GM19324 (cell line): ENCODE results near the gene GNAT3.

Experiments used
- ATAC-seq: cut with Tn5 transposase; IDR thresholded peaks from one replicate; pipeline ENCODE4 v1.9.1; 2021; ENCODE audit warnings: mild to moderate bottlenecking, moderate library complexity; ENCODE audit not compliant: unreplicated experiment, low FRiP score

Gene GNAT3

GRCh38 chr7:80511964-80512363, at the start of gene GNAT3:
Gene GNAT3, minus strand, starts transcription at chr7:80512064. Its CDS starts 138 bp downstream, at chr7:80511926.
- ATAC-seq, result no peak

- no peak for ATAC-seq
These were observed 46.3 kb upstream of the GNAT3 start for GRCh38 chr7:80558116-80558515.

GRCh38 chr7:80552031-80552694, 40.3 kb upstream of the GNAT3 start:
- no peak for ATAC-seq

- ATAC-seq, result no peak
These were observed 38.1 kb upstream of the GNAT3 start for GRCh38 chr7:80550005-80550404.

GRCh38 chr7:80548840-80549530, 37.1 kb upstream of the GNAT3 start:
- ATAC-seq, result no peak

- ATAC-seq, result no peak
These were observed 30.5 kb upstream of the GNAT3 start for GRCh38 chr7:80542398-80542797.

GRCh38 chr7:80540836-80541235, 29.0 kb upstream of the GNAT3 start:
- no peak for ATAC-seq

GRCh38 chr7:80537091-80537490, 25.2 kb upstream of the GNAT3 start:
- no peak for ATAC-seq

GRCh38 chr7:80536426-80536825, 24.6 kb upstream of the GNAT3 start:
- ATAC-seq, result no peak

GRCh38 chr7:80533287-80533686, 21.4 kb upstream of the GNAT3 start:
- ATAC-seq, result no peak

- no peak for ATAC-seq
These were observed 20.3 kb upstream of the GNAT3 start for GRCh38 chr7:80532153-80532552.

- ATAC-seq, result no peak
These were observed 18.3 kb upstream of the GNAT3 start for GRCh38 chr7:80530136-80530535.

GRCh38 chr7:80529362-80529761, 17.5 kb upstream of the GNAT3 start:
- ATAC-seq, result no peak

GRCh38 chr7:80528689-80529088, 16.8 kb upstream of the GNAT3 start:
- no peak for ATAC-seq

- ATAC-seq, result no peak
These were observed 14.6 kb upstream of the GNAT3 start for GRCh38 chr7:80526472-80526871.

- no peak for ATAC-seq
These were observed 12.8 kb upstream of the GNAT3 start for GRCh38 chr7:80524693-80525092.

GRCh38 chr7:80521809-80522208, 9.9 kb upstream of the GNAT3 start:
- no peak for ATAC-seq

GRCh38 chr7:80520199-80520598, 8.3 kb upstream of the GNAT3 start:
- no peak for ATAC-seq

GRCh38 chr7:80517282-80517747, 5.5 kb upstream of the GNAT3 start:
- ATAC-seq, result no peak

- ATAC-seq, result no peak
These were observed 3.4 kb upstream of the GNAT3 start for GRCh38 chr7:80515298-80515697.

- no peak for ATAC-seq
These were observed 1.8 kb downstream of the GNAT3 start for GRCh38 chr7:80510021-80510420.

- no peak for ATAC-seq
These were observed 3.4 kb downstream of the GNAT3 start for GRCh38 chr7:80508440-80508839.
